Measurements from ENCODE around the gene HCN2. TPM values are rescaled to one million over a fixed set of nuclear protein-coding genes. Genes with fewer than 3 reads are reported as not detected.
"Not testable (repeated sequence)": the region's sequence is repeated elsewhere in the genome, so short reads cannot be mapped to it uniquely, and the experiment has no call there.

HCN2 gene
- total RNA-seq, 2 donors from 2014 or later: 0.58 to 0.98 TPM

DNA sequence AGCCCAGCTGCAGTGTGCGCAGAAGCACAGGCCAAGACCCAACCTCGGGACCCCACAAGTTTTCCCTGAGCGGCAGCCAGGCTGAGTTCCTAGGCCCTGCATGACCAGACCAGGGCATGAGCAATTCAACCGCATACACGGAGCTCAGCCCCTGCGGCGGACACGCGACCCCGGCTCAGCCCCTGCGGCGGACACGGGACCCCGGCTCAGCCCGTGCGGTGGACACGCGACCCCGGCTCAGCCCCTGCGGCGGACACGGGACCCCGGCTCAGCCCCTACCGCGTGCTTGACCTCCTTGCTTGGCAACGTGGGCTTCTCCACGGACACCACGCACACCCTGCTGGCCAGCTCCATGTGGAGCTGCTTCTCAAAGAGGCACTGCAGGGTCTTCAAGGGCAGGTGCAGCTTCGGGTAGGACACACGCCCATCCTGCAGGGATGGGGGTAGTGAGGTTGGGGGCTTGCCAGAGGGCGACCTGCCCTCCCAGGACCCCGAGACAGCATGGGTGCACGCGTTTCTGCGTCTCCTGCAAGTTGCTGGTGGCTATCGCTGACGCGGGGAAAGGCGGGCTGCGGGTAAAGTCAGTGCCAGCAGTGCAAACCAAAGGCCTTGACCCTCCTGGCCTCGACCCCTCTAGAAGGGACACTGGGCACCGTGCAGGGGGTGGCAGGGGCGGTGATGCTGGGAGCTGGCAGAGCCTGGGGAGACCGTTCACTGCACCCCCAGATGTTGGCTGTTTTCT is 33.7 kb downstream of the HCN2 start:
- ATAC-seq (replicated peaks): no peak
- Mint-ChIP-seq H3K27ac (no peak overlapping the region), H3K4me1 (no peaks in the 10 kb centered on the region), H3K27me3 (no peaks in the 10 kb centered on the region), H3K4me3 (no peak overlapping the region), H3K9me3 (no peaks in the 10 kb centered on the region), H3K36me3 (ENCODE audit: low read depth) (peaks cover 33% of the 10 kb centered on the region)

GRCh38 chr19:623974-624373 is 34.3 kb downstream of the HCN2 start:
- Mint-ChIP-seq H3K27me3 (no peaks in the 10 kb centered on the region), H3K4me3 (no peak overlapping the region), H3K27ac (no peak overlapping the region), H3K4me1 (no peaks in the 10 kb centered on the region), H3K9me3 (no peaks in the 10 kb centered on the region), H3K36me3 (ENCODE audit: low read depth) (peaks cover 33% of the 10 kb centered on the region)
- no peak for ATAC-seq (replicated peaks)

DNA sequence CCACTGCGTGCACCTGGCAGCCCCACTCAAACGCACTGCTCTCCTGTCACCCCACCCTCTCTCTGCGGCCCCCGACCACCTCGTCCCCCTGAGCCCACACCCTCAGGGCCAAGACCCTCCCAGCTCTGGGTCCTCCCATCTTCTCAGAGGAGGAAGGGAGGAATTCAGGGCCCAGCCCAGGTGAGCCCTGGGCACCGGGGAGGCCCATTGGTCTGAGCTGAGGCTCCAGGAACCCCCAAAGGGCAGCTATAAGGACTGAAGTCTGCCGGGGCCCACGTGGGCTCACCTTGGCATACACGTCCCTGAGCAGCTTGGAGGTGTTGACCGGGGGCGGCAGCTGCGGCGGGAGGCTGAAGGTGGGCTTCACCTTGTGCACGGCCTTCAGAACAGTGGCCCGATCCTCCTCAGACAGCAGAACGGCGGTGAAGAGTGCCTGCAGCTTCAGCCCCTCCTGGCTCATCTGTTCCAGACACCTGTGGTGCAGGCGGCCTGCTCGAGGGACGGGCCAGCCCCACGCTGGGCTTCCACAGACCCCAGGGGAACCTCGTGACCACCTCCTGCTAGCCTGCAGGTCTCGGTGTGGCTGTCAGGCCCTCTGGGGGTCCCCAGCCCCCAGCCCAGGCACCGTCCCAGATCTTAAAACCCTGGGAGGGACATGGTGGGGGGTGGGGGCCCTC is 34.9 kb downstream of the HCN2 start:
- Mint-ChIP-seq H3K27ac (no peak overlapping the region), H3K4me3 (no peak overlapping the region), H3K9me3 (no peaks in the 10 kb centered on the region), H3K27me3 (no peaks in the 10 kb centered on the region), H3K4me1 (no peaks in the 10 kb centered on the region), H3K36me3 (ENCODE audit: low read depth) (peaks cover 35% of the 10 kb centered on the region)
- no peak for ATAC-seq (replicated peaks)

- Mint-ChIP-seq H3K4me3 (no peak overlapping the region), H3K36me3 (ENCODE audit: low read depth) (peaks cover 36% of the 10 kb centered on the region), H3K9me3 (no peaks in the 10 kb centered on the region), H3K27ac (no peak overlapping the region), H3K27me3 (no peaks in the 10 kb centered on the region), H3K4me1 (no peaks in the 10 kb centered on the region)
- no peak for ATAC-seq (replicated peaks)
Measured at GRCh38 chr19:625257-625656, 35.6 kb downstream of the HCN2 start.

GRCh38 chr19:626566-626965 is 36.9 kb downstream of the HCN2 start:
- H3K27me3 Mint-ChIP-seq; ATAC-seq (replicated peaks); H3K9me3 Mint-ChIP-seq; H3K4me1 Mint-ChIP-seq; H3K27ac Mint-ChIP-seq; H3K4me3 Mint-ChIP-seq: not testable (repeated sequence)
- H3K36me3 Mint-ChIP-seq (ENCODE audit: low read depth): peaks cover 43% of the 10 kb centered on the region

DNA sequence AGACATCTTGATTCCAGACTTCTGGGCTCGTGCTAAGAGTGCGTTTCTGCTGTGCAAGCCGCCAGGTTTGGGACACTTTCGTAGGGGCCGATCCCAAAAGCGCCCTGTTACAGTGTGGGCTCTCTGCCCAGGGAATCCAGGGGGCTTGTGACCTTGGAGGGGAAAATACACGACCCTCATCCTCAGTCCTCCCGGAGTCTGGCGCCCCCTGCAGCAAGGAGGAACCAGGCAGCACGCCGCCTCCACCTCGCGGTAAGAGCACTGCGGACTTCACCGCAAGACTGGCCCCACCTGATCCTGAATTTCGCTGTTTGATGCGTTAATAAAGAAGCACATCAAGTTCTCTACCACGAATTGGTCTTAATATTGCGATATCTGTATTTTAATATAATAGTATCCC is 38.5 kb downstream of the HCN2 start:
- no peak for ATAC-seq (replicated peaks)
- Mint-ChIP-seq H3K36me3 (ENCODE audit: low read depth) (peaks cover 58% of the 10 kb centered on the region), H3K4me1 (no peaks in the 10 kb centered on the region), H3K4me3 (no peak overlapping the region), H3K9me3 (no peaks in the 10 kb centered on the region), H3K27me3 (no peaks in the 10 kb centered on the region), H3K27ac (no peak overlapping the region)

GRCh38 chr19:629515-629914 is 39.8 kb downstream of the HCN2 start:
- H3K27ac Mint-ChIP-seq; H3K4me3 Mint-ChIP-seq; H3K9me3 Mint-ChIP-seq; H3K27me3 Mint-ChIP-seq; H3K4me1 Mint-ChIP-seq; ATAC-seq (replicated peaks): not testable (repeated sequence)
- H3K36me3 Mint-ChIP-seq (ENCODE audit: low read depth): peaks cover 52% of the 10 kb centered on the region

GRCh38 chr19:629961-630714 is 40.5 kb downstream of the HCN2 start:
- no peaks in the 10 kb centered on the region for H3K9me3 Mint-ChIP-seq
- peaks cover 52% of the 10 kb centered on the region for H3K36me3 Mint-ChIP-seq (ENCODE audit: low read depth)
- H3K4me3 Mint-ChIP-seq: no peak overlapping the region
- H3K27ac Mint-ChIP-seq: no peak overlapping the region
- no peak for ATAC-seq (replicated peaks)
- no peaks in the 10 kb centered on the region for H3K27me3 Mint-ChIP-seq
- peaks cover 5% of the 10 kb centered on the region for H3K4me1 Mint-ChIP-seq

DNA sequence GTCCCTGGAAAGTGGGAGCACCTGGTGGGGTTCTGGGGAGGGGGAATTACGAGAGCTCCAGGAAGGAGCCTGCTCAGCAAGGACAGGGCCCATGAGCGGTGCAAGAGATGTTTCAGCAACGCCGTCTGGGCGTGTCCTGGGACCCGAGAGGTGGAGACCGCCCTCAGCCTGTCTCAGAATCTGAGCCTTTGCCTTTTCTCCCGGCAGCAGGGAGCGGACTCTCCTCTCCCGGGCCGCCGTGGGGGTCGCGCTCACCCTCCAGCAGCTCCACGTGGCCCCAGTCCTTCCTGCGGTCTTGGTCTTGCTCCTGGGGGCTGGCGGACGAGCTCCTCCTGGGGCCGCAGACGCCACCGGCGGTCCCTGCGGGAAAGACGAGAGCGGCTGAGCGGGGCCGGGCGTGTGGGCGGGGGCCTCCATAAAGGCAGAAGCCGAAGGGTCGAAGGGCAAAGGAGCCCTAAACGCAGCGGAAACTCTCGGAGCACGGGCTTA is 42.9 kb downstream of the HCN2 start:
- peak; percentile 42 for ATAC-seq (replicated peaks)
- Mint-ChIP-seq H3K9me3 (no peaks in the 10 kb centered on the region), H3K27ac (peak overlapping the region; percentile 93), H3K4me3 (peak overlapping the region; percentile 93), H3K4me1 (peaks cover 5% of the 10 kb centered on the region), H3K36me3 (ENCODE audit: low read depth) (peaks cover 44% of the 10 kb centered on the region), H3K27me3 (no peaks in the 10 kb centered on the region)

GRCh38 chr19:633068-633785 is 43.5 kb downstream of the HCN2 start, which contains the start of gene POLRMT:
POLRMT (minus strand) TSS chr19:633537; CDS start chr19:633512, 25 bp downstream.
- peak within 1 kb of the TSS; percentile 93 for H3K27ac Mint-ChIP-seq
- H3K4me3 Mint-ChIP-seq: peak within 1 kb of the TSS; percentile 93
- H3K9me3 Mint-ChIP-seq: no peaks in the 10 kb centered on the region
- H3K4me1 Mint-ChIP-seq: peaks cover 5% of the 10 kb centered on the region
- peaks cover 41% of the 10 kb centered on the region for H3K36me3 Mint-ChIP-seq (ENCODE audit: low read depth)
- ATAC-seq (replicated peaks): peak; percentile 99
- no peaks in the 10 kb centered on the region for H3K27me3 Mint-ChIP-seq

GRCh38 chr19:633786-634639 is 44.3 kb downstream of the HCN2 start:
- Mint-ChIP-seq H3K4me3 (peak overlapping the region; percentile 93), H3K36me3 (ENCODE audit: low read depth) (peaks cover 33% of the 10 kb centered on the region), H3K9me3 (no peaks in the 10 kb centered on the region), H3K27me3 (no peaks in the 10 kb centered on the region), H3K27ac (peak overlapping the region; percentile 93), H3K4me1 (peaks cover 5% of the 10 kb centered on the region)
- ATAC-seq (replicated peaks): peak; percentile 2

DNA sequence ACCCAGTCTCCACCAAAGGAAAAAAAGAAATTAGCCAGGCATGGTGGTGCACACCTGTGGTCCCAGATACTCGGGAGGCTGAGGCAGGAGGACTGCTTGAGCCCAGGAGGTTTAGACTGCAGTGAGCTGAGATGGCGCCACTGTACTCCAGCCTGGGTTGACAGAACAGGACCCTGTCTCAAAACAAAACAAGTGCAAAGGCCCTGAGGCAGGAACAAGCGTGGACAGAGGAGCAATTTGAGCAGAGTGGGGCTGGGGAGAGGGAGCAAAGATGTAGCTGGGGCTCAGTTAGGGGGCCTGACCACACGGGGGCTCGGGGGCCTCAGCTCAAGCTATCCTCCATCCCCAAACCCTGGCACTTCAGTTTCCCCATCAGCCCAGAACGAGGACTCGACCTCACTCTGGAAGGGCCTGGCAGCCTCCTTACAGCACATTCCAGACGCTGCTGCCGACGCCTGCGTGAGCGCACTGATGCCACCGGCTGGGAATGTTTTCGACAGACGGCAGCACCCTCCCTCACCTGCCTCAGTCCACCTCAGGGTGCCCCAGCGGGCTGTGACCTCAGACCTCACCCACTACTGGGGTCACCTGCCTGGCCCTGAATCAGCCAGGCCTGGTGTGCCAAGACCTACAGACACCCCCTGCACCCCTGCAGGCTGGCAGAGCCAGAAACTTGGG is 45.4 kb downstream of the HCN2 start:
- H3K4me1 Mint-ChIP-seq: peaks cover 11% of the 10 kb centered on the region
- no peaks in the 10 kb centered on the region for H3K27me3 Mint-ChIP-seq
- H3K36me3 Mint-ChIP-seq (ENCODE audit: low read depth): peaks cover 25% of the 10 kb centered on the region
- no peak overlapping the region for H3K27ac Mint-ChIP-seq
- no peak overlapping the region for H3K4me3 Mint-ChIP-seq
- H3K9me3 Mint-ChIP-seq: no peaks in the 10 kb centered on the region
- ATAC-seq (replicated peaks): no peak

- no peak for ATAC-seq (replicated peaks)
- H3K36me3 Mint-ChIP-seq (ENCODE audit: low read depth): no peaks in the 10 kb centered on the region
- H3K9me3 Mint-ChIP-seq: no peaks in the 10 kb centered on the region
- H3K4me3 Mint-ChIP-seq: peak overlapping the region; percentile 81
- H3K27me3 Mint-ChIP-seq: no peaks in the 10 kb centered on the region
- peaks cover 6% of the 10 kb centered on the region for H3K4me1 Mint-ChIP-seq
- peak overlapping the region; percentile 81 for H3K27ac Mint-ChIP-seq
Measured at GRCh38 chr19:638906-639252, 49.2 kb downstream of the HCN2 start.

All from activated T-helper 17 cell treated with anti-CD3 and anti-CD28 coated beads, Interleukin-2, amount 50 U/mL, for 72 hours (primary cell).